ENCODE data around the gene BRAF.
"Not testable (repeated sequence)": the region's sequence is repeated elsewhere in the genome, so short reads cannot be mapped to it uniquely, and the experiment has no call there.

Gene BRAF

GRCh38 chr7:140678816-140679130 is 246.0 kb downstream of the BRAF start:
- DNase-seq (ENCODE audit: low spot score) = no peak

GRCh38 chr7:140678081-140678815 is 246.5 kb downstream of the BRAF start:
- no peak for DNase-seq (ENCODE audit: low spot score)

- DNase-seq (ENCODE audit: low spot score) = no peak
Observed at GRCh38 chr7:140677496-140677895, 247.2 kb downstream of the BRAF start.

- not testable (repeated sequence) for DNase-seq (ENCODE audit: low spot score)
Observed at GRCh38 chr7:140676956-140677355, 247.8 kb downstream of the BRAF start.

- DNase-seq (ENCODE audit: low spot score) = no peak
Observed at GRCh38 chr7:140676306-140676705, 248.4 kb downstream of the BRAF start.

GRCh38 chr7:140675726-140676125 is 249.0 kb downstream of the BRAF start:
- no peak for DNase-seq (ENCODE audit: low spot score)

- DNase-seq (ENCODE audit: low spot score) = peak; percentile 61
Observed at GRCh38 chr7:140674899-140675701, 249.6 kb downstream of the BRAF start.

- DNase-seq (ENCODE audit: low spot score) = no peak
Observed at GRCh38 chr7:140674356-140674800, 250.4 kb downstream of the BRAF start.

GRCh38 chr7:140673774-140674155 is 251.0 kb downstream of the BRAF start:
- no peak for DNase-seq (ENCODE audit: low spot score)

- peak; percentile 51 for DNase-seq (ENCODE audit: low spot score)
Observed at GRCh38 chr7:140673063-140673773, 251.5 kb downstream of the BRAF start.

GRCh38 chr7:140672382-140673062 is 252.2 kb downstream of the BRAF start, which contains the start of gene ADCK2:
ADCK2 (plus strand) TSS chr7:140672945; CDS start chr7:140673331, 386 bp downstream.
- DNase-seq (ENCODE audit: low spot score) = peak; percentile 38

- no peak for DNase-seq (ENCODE audit: low spot score)
Observed at GRCh38 chr7:140671966-140672365, 252.8 kb downstream of the BRAF start.

- no peak for DNase-seq (ENCODE audit: low spot score)
Observed at GRCh38 chr7:140670343-140670935, 254.3 kb downstream of the BRAF start.

GRCh38 chr7:140669862-140670261 is 254.9 kb downstream of the BRAF start:
- DNase-seq (ENCODE audit: low spot score) = not testable (repeated sequence)

- DNase-seq (ENCODE audit: low spot score) = no peak
Observed at GRCh38 chr7:140669352-140669751, 255.4 kb downstream of the BRAF start.

All from SW480 (cell line).